Activated CD4-positive, alpha-beta memory T cell treated with anti-CD3 and anti-CD28 coated beads, Interleukin-2, amount 10 ng/mL, durations not matched to agents 7 days and 5 days (primary cell): ENCODE data around the gene RPP25. TPM values are rescaled to one million over a fixed set of nuclear protein-coding genes. Genes with fewer than 3 reads are reported as not detected.
"Not testable (repeated sequence)": the region's sequence is repeated elsewhere in the genome, so short reads cannot be mapped to it uniquely, and the experiment has no call there.

Experiments
- CTCF ChIA-PET: fragments of 350-600 bp; sonication (Branson Sonifier 250); formaldehyde crosslinking; loops from one replicate; lab custom pipeline; 2021; ENCODE audit warnings: antibody characterized with exemption, inconsistent platforms; lab: Charles Lee
- POLR2A ChIA-PET: fragments of 350-600 bp; sonication (Branson Sonifier 250); formaldehyde crosslinking; loops from one replicate; lab custom pipeline; 2021; ENCODE audit warnings: antibody characterized with exemption; lab: Charles Lee
- DNase-seq: peaks from one replicate; pipeline ENCODE4 v3.0.0-alpha.2; 2020
- H3K27ac Mint-ChIP-seq: one replicate; pipeline ENCODE4 v1.8.0; 2021; ENCODE audit warnings: mild to moderate bottlenecking, mixed read lengths
- H3K27me3 Mint-ChIP-seq: one replicate; pipeline ENCODE4 v1.8.0; 2021; ENCODE audit warnings: mixed read lengths
- H3K36me3 Mint-ChIP-seq: one replicate; pipeline ENCODE4 v1.8.0; 2021; ENCODE audit warnings: low read depth, mixed read lengths
- H3K4me1 Mint-ChIP-seq: one replicate; pipeline ENCODE4 v1.8.0; 2021; ENCODE audit warnings: mixed read lengths
- H3K4me3 Mint-ChIP-seq: one replicate; pipeline ENCODE4 v1.8.0; 2021; ENCODE audit warnings: mild to moderate bottlenecking, mixed read lengths
- H3K9me3 Mint-ChIP-seq: one replicate; pipeline ENCODE4 v1.8.0; 2021; ENCODE audit warnings: mixed read lengths
- total RNA-seq, 2 experiments: library from RNA; stranded (reverse); gene quantifications; one replicate each; pipeline ENCODE4 v1.2.3, GENCODE V29; 2021

RPP25 gene
- total RNA-seq, 2 experiments from 2014 or later, result 5.0 to 5.1 TPM

- POLR2A ChIA-PET, result interaction anchor here (0.5 to 1.7 kb wide), 9 partner anchors 12 to 179 kb away, joined by 3 to 6 read pairs (median 3); partner anchors contain the start of genes COX5A, FAM219B and MPI
- CTCF ChIA-PET, result interaction anchor here (0.6 to 6.2 kb wide), 33 partner anchors 9 to 424 kb away, joined by 3 to 73 read pairs (median 4); partner anchors contain the start of genes COX5A and FAM219B
- Mint-ChIP-seq H3K9me3 (no peaks in the 10 kb centered on the region), H3K27ac (no peak overlapping the region), H3K4me1 (peaks cover 14% of the 10 kb centered on the region), H3K36me3 (no peaks in the 10 kb centered on the region), H3K27me3 (peaks cover 1% of the 10 kb centered on the region), H3K4me3 (no peak overlapping the region)
- peak; percentile 83 for DNase-seq
Observed at GRCh38 chr15:74950078-74950908, 6.3 kb downstream of the RPP25 start.

- POLR2A ChIA-PET, result interaction anchor here (0.8 to 1.9 kb wide), 21 partner anchors 9 to 688 kb away, joined by 3 to 13 read pairs (median 4); partner anchors contain the start of genes CSK, FAM219B, PPCDC and RPP25
- DNase-seq, result peak; percentile 94
- CTCF ChIA-PET, result interaction anchor here (0.9 to 1.6 kb wide), 6 partner anchors 13 to 303 kb away, joined by 3 to 13 read pairs (median 6); no protein-coding TSS in a partner anchor
- Mint-ChIP-seq H3K9me3 (no peaks in the 10 kb centered on the region), H3K36me3 (peaks cover 19% of the 10 kb centered on the region), H3K4me1 (peaks cover 42% of the 10 kb centered on the region), H3K4me3 (peak within 1 kb of the TSS; percentile 91), H3K27me3 (no peaks in the 10 kb centered on the region), H3K27ac (peak within 1 kb of the TSS; percentile 87)
Observed at GRCh38 chr15:74937590-74938371, 18.8 kb downstream of the RPP25 start, which contains the start of gene COX5A. Gene COX5A (minus strand): TSS chr15:74938073. CDS start chr15:74938014, 59 bp downstream.

GRCh38 chr15:74937272-74937589 is 19.3 kb downstream of the RPP25 start:
- peak overlapping the region; percentile 86 for H3K27ac Mint-ChIP-seq
- H3K27me3 Mint-ChIP-seq, result no peaks in the 10 kb centered on the region
- H3K4me3 Mint-ChIP-seq, result peak overlapping the region; percentile 91
- CTCF ChIA-PET, result interaction anchor here (0.9 to 1.6 kb wide), 4 partner anchors 13 to 302 kb away, joined by 3 to 13 read pairs (median 5); no protein-coding TSS in a partner anchor
- no peak for DNase-seq
- no peaks in the 10 kb centered on the region for H3K9me3 Mint-ChIP-seq
- H3K36me3 Mint-ChIP-seq, result peaks cover 19% of the 10 kb centered on the region
- H3K4me1 Mint-ChIP-seq, result peaks cover 47% of the 10 kb centered on the region
- POLR2A ChIA-PET, result interaction anchor here (0.9 to 2.1 kb wide), 13 partner anchors 9 to 160 kb away, joined by 3 to 13 read pairs (median 5); partner anchors contain the start of genes FAM219B, PPCDC, SCAMP5 and ULK3

GRCh38 chr15:74935193-74935592 is 21.4 kb downstream of the RPP25 start:
- Mint-ChIP-seq H3K27ac (peak overlapping the region; percentile 61), H3K4me1 (peaks cover 54% of the 10 kb centered on the region), H3K36me3 (peaks cover 26% of the 10 kb centered on the region), H3K4me3 (peak overlapping the region; percentile 60)
- ChIA-PET CTCF (interaction anchor here (0.6 to 3.1 kb wide), 5 partner anchors 15 to 164 kb away, joined by 3 to 14 read pairs (median 4); no protein-coding TSS in a partner anchor), POLR2A (interaction anchor here (1.0 to 2.1 kb wide), 5 partner anchors 23 to 147 kb away, joined by 3 to 7 read pairs (median 3); partner anchors contain the start of gene FAM219B)
- not testable (repeated sequence) for H3K9me3 Mint-ChIP-seq, H3K27me3 Mint-ChIP-seq, DNase-seq

GRCh38 chr15:74933573-74933972 is 23.0 kb downstream of the RPP25 start:
- peak overlapping the region; percentile 42 for H3K27ac Mint-ChIP-seq
- ChIA-PET POLR2A (interaction anchor here (1.4 to 1.6 kb wide), 2 partner anchors 28 to 64 kb away, joined by 4 to 5 read pairs; no protein-coding TSS in a partner anchor), CTCF (interaction anchor here (0.7 to 3.1 kb wide), 2 partner anchors 32 to 164 kb away, joined by 4 to 14 read pairs; no protein-coding TSS in a partner anchor)
- no peak for DNase-seq
- H3K27me3 Mint-ChIP-seq, result no peaks in the 10 kb centered on the region
- H3K36me3 Mint-ChIP-seq, result peaks cover 37% of the 10 kb centered on the region
- H3K9me3 Mint-ChIP-seq, result no peaks in the 10 kb centered on the region
- H3K4me3 Mint-ChIP-seq, result no peak overlapping the region
- peaks cover 52% of the 10 kb centered on the region for H3K4me1 Mint-ChIP-seq

GRCh38 chr15:74928771-74929198 is 27.8 kb downstream of the RPP25 start:
- ChIA-PET POLR2A (no interaction called here), CTCF (no interaction called here)
- Mint-ChIP-seq H3K9me3 (no peaks in the 10 kb centered on the region), H3K4me1 (peaks cover 20% of the 10 kb centered on the region), H3K36me3 (peaks cover 47% of the 10 kb centered on the region), H3K27ac (no peak overlapping the region), H3K27me3 (no peaks in the 10 kb centered on the region), H3K4me3 (no peak overlapping the region)
- DNase-seq, result no peak

- peaks cover 64% of the 10 kb centered on the region for H3K36me3 Mint-ChIP-seq
Observed at GRCh38 chr15:74924525-74924924, 32.0 kb downstream of the RPP25 start.

GRCh38 chr15:74920456-74920855 is 36.1 kb downstream of the RPP25 start:
- H3K27me3 Mint-ChIP-seq, result no peaks in the 10 kb centered on the region
- H3K27ac Mint-ChIP-seq, result no peak overlapping the region
- peaks cover 63% of the 10 kb centered on the region for H3K36me3 Mint-ChIP-seq
- CTCF ChIA-PET, result interaction anchor here (1.0 to 4.6 kb wide), 3 partner anchors 19 to 149 kb away, joined by 3 to 20 read pairs (median 5); no protein-coding TSS in a partner anchor
- no peak overlapping the region for H3K4me3 Mint-ChIP-seq
- POLR2A ChIA-PET, result interaction anchor here (1.5 to 2.0 kb wide), 3 partner anchors 15 to 27 kb away, joined by 3 to 5 read pairs (median 4); partner anchors contain the start of gene COX5A
- DNase-seq, result no peak
- no peaks in the 10 kb centered on the region for H3K9me3 Mint-ChIP-seq
- H3K4me1 Mint-ChIP-seq, result peaks cover 15% of the 10 kb centered on the region

More at GRCh38 chr15:74924525-74924924, 32.0 kb downstream of the RPP25 start:
- ChIA-PET CTCF (interaction anchor here (0.6 kb wide), 2 partner anchors 23 to 26 kb away, joined by 4 read pairs; no protein-coding TSS in a partner anchor), POLR2A (no interaction called here)
- Mint-ChIP-seq H3K27me3 (no peaks in the 10 kb centered on the region), H3K27ac (no peak overlapping the region), H3K4me1 (peaks cover 15% of the 10 kb centered on the region), H3K4me3 (no peak overlapping the region), H3K9me3 (no peaks in the 10 kb centered on the region)
- no peak for DNase-seq

- ChIA-PET CTCF (interaction anchor here (0.6 to 1.2 kb wide), 4 partner anchors 16 to 124 kb away, joined by 3 to 8 read pairs (median 4); no protein-coding TSS in a partner anchor), POLR2A (no interaction called here)
- H3K27me3 Mint-ChIP-seq, result no peaks in the 10 kb centered on the region
- no peaks in the 10 kb centered on the region for H3K9me3 Mint-ChIP-seq
- DNase-seq, result no peak
- H3K4me1 Mint-ChIP-seq, result peaks cover 8% of the 10 kb centered on the region
- no peak overlapping the region for H3K4me3 Mint-ChIP-seq
- H3K27ac Mint-ChIP-seq, result no peak overlapping the region
- peaks cover 65% of the 10 kb centered on the region for H3K36me3 Mint-ChIP-seq
Observed at GRCh38 chr15:74917676-74918075, 38.9 kb downstream of the RPP25 start.

GRCh38 chr15:74913799-74914198 is 42.8 kb downstream of the RPP25 start:
- POLR2A ChIA-PET, result interaction anchor here (0.7 kb wide), 1 partner anchor 563 kb away, joined by 3 read pairs; no protein-coding TSS in a partner anchor
- H3K36me3 Mint-ChIP-seq, result peaks cover 46% of the 10 kb centered on the region
- H3K27me3 Mint-ChIP-seq, H3K4me1 Mint-ChIP-seq, H3K4me3 Mint-ChIP-seq, H3K9me3 Mint-ChIP-seq, H3K27ac Mint-ChIP-seq, DNase-seq: not testable (repeated sequence)
- CTCF ChIA-PET, result interaction anchor here (1.3 kb wide), 1 partner anchor 12 kb away, joined by 4 read pairs; no protein-coding TSS in a partner anchor

- H3K27ac Mint-ChIP-seq, result no peak overlapping the region
Observed at GRCh38 chr15:74913041-74913440, 43.5 kb downstream of the RPP25 start.

More at GRCh38 chr15:74913041-74913440, 43.5 kb downstream of the RPP25 start:
- DNase-seq, result no peak
- CTCF ChIA-PET, result interaction anchor here (1.3 kb wide), 2 partner anchors 11 to 141 kb away, joined by 4 to 5 read pairs; no protein-coding TSS in a partner anchor
- Mint-ChIP-seq H3K36me3 (peaks cover 39% of the 10 kb centered on the region), H3K4me1 (no peaks in the 10 kb centered on the region), H3K27me3 (no peaks in the 10 kb centered on the region), H3K9me3 (no peaks in the 10 kb centered on the region), H3K4me3 (no peak overlapping the region)
- POLR2A ChIA-PET, result interaction anchor here (0.7 kb wide), 1 partner anchor 563 kb away, joined by 3 read pairs; no protein-coding TSS in a partner anchor
